ENCODE measurements around the gene FAM234B. TPM values are rescaled to one million over a fixed set of nuclear protein-coding genes. Genes with fewer than 3 reads are reported as not detected.
A peak's percentile ranks its signal among the peaks of the same experiment; 100 is the strongest.

FAM234B gene
- total RNA-seq, 1 donor from 2014 or later: 16.3 TPM

GRCh38 chr12:12998248-12998647, 45.9 kb upstream of the FAM234B start:
- Mint-ChIP-seq H3K9me3 (no peaks in the 10 kb centered on the region), H3K36me3 (ENCODE audit: low read depth) (no peaks in the 10 kb centered on the region), H3K27ac (ENCODE audit: unreplicated experiment) (no peak overlapping the region), H3K4me3 (peak overlapping the region; percentile 20), H3K27me3 (ENCODE audit: low read depth) (peaks cover 25% of the 10 kb centered on the region), H3K4me1 (peaks cover 23% of the 10 kb centered on the region)
- no peak for TF ChIP-seq CTCF (conservative IDR thresholded peaks at IDR 0.05)
- no peak for DNase-seq (ENCODE audit: low read depth, low spot score)

GRCh38 chr12:12999271-12999958, 44.8 kb upstream of the FAM234B start:
- peak; percentile 26 for TF ChIP-seq CTCF (conservative IDR thresholded peaks at IDR 0.05)
- Mint-ChIP-seq H3K27me3 (ENCODE audit: low read depth) (peaks cover 31% of the 10 kb centered on the region), H3K4me1 (peaks cover 23% of the 10 kb centered on the region), H3K4me3 (peak overlapping the region; percentile 90), H3K9me3 (no peaks in the 10 kb centered on the region), H3K27ac (ENCODE audit: unreplicated experiment) (no peak overlapping the region), H3K36me3 (ENCODE audit: low read depth) (no peaks in the 10 kb centered on the region)
- DNase-seq (ENCODE audit: low read depth, low spot score): no peak

- H3K4me1 Mint-ChIP-seq: peaks cover 23% of the 10 kb centered on the region
- H3K27me3 Mint-ChIP-seq (ENCODE audit: low read depth): peaks cover 31% of the 10 kb centered on the region
- DNase-seq (ENCODE audit: low read depth, low spot score): peak; percentile 97
- no peaks in the 10 kb centered on the region for H3K36me3 Mint-ChIP-seq (ENCODE audit: low read depth)
- H3K4me3 Mint-ChIP-seq: peak within 1 kb of the TSS; percentile 90
- TF ChIP-seq CTCF (conservative IDR thresholded peaks at IDR 0.05): peak; percentile 3
- no peaks in the 10 kb centered on the region for H3K9me3 Mint-ChIP-seq
- peak within 1 kb of the TSS; percentile 52 for H3K27ac Mint-ChIP-seq (ENCODE audit: unreplicated experiment)
These were observed 44.1 kb upstream of the FAM234B start, which contains the start of gene HEBP1 for GRCh38 chr12:12999959-13000615. TSS of gene HEBP1 (minus strand) at chr12:13000265. CDS start at chr12:13000114, 151 bp downstream.

GRCh38 chr12:13000616-13000924, 43.6 kb upstream of the FAM234B start:
- H3K9me3 Mint-ChIP-seq: no peaks in the 10 kb centered on the region
- TF ChIP-seq CTCF (conservative IDR thresholded peaks at IDR 0.05): no peak
- H3K27ac Mint-ChIP-seq (ENCODE audit: unreplicated experiment): peak overlapping the region; percentile 52
- H3K4me3 Mint-ChIP-seq: peak overlapping the region; percentile 90
- H3K27me3 Mint-ChIP-seq (ENCODE audit: low read depth): peaks cover 31% of the 10 kb centered on the region
- H3K36me3 Mint-ChIP-seq (ENCODE audit: low read depth): no peaks in the 10 kb centered on the region
- peaks cover 23% of the 10 kb centered on the region for H3K4me1 Mint-ChIP-seq
- DNase-seq (ENCODE audit: low read depth, low spot score): no peak

- peak; percentile 52 for DNase-seq (ENCODE audit: low read depth, low spot score)
- Mint-ChIP-seq H3K27ac (ENCODE audit: unreplicated experiment) (peak overlapping the region; percentile 52), H3K27me3 (ENCODE audit: low read depth) (peaks cover 31% of the 10 kb centered on the region), H3K4me1 (peaks cover 23% of the 10 kb centered on the region), H3K36me3 (ENCODE audit: low read depth) (no peaks in the 10 kb centered on the region), H3K9me3 (no peaks in the 10 kb centered on the region), H3K4me3 (peak overlapping the region; percentile 90)
- peak; percentile 63 for TF ChIP-seq CTCF (conservative IDR thresholded peaks at IDR 0.05)
These were observed 43.0 kb upstream of the FAM234B start for GRCh38 chr12:13000925-13001774.
